Brain pericyte (primary cell): ENCODE measurements around the gene TMEM190.

ENCODE experiments used
- DNase-seq: peaks from one replicate; pipeline ENCODE4 v3.0.0-alpha.2; 2012; ENCODE audit warnings: low read depth, low spot score

TMEM190 gene

GRCh38 chr19:55350620-55351315 lies 25.9 kb upstream of the TMEM190 start:
- DNase-seq: no peak

DNA sequence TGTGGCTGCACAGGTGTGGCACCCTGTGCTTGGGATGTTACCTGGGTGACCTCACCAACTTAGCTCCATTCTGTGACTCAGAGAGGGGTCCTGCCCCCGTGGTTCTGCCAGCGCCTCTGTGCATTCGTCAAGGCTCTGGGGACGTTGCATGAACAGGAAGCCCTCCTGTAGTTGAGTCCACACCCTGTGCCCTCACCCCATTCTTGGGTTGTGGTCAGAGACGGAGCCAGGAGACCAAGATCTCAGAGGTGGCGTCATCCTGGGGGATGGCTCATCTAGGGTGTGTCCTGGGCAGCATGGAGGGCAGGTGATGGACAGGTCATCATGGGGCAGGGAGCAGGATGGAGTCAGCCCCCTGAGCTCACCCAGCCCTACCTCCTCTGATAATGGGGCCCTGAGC lies 24.6 kb upstream of the TMEM190 start:
- no peak for DNase-seq

- no peak for DNase-seq
Measured at GRCh38 chr19:55352549-55353145, 24.0 kb upstream of the TMEM190 start.

DNA sequence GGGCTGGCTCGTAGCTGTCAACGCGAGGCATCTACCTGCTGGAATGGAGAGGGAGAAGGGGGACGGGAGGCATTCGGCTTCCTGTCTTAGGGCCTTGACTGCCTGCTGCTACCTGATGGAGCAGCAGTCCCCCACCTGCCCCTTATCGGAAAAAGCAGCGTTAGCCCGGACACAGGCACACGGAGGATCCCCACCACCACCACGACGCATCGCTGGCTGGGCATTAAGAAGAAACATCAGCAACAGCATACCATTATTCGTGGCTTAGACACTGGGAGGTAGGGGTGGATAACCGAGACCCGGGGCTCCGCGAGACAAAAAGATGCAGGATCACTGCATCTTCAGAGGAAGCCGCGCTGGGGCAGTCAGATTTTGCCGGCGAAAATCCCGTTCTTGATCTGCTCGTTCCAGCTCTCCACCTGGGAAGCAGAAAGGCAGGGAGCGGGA lies 23.2 kb upstream of the TMEM190 start:
- no peak for DNase-seq

DNA sequence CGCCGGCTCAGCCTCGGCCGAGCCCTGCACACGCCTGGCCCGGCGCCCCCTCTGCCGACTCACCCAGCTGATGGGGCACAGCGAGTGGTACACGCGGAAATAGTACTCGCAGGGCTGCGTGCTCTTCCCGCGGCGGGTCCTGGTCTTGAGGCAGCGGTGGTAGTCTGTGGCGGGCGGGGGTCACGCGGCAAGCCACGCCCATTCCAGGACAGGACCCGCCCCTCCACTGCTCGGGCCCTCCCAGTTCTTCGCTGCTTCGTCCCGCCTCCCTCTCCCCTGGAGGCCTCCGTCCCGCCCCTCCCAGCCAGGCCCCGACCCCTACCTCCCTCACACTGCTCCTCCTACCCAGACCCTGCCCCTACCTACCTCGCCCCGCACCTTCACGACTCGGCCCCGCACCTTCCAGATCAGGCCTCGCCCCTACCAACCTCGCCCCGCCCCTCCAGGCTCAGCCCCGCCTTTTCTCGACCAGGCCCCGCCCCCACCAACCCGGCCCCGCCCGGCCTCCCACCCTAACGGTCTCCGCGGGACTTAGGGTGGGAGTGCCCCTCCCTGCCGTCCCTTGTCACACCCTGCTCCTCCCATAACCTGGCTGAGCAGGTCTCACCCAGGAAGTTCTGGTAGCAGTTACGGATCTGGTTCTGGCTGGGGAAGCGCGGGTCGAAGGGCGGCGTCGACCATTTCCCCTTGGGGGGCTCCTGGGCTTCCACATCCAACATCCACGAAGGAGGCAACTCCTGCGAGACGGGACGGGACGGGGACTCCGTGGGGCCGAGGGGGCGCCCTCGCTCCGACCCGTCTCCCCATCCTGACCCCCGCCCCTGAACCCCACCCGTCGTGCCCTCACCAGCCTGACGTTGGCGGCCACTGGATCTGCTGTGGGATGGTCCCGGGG lies 22.6 kb upstream of the TMEM190 start:
- no peak for DNase-seq

DNA sequence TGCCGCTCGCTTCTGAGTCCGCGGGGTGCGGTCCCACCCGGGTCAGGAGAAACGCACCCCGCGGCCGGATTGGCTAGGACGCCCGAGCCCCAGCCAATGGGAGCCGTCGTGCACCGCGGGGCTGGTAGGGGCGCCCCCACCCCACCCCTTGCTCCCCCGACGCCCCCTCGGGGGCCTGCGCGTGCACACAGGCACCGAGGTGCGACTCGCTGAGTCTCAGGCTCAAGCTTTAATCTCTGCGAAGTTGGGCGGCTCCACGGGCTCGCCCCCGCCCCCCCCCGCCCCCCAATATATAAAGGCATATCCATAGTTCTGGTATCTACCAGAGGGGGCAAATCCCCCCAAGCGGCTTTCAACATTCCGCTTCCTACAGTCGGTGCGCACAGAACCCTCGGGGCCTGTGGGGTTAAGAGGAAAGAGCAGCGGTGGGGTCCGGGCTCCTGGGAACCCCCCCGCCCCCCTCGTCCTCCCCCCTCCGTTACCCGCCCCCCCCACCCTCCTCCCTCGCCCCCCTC lies 21.9 kb upstream of the TMEM190 start, which contains the start of gene COX6B2:
Gene COX6B2 (minus strand): TSS at position 22 of the 515 bp plus-strand sequence. CDS start 198 bp downstream, outside the sequence.
- DNase-seq: no peak

- DNase-seq: no peak
Measured at GRCh38 chr19:55355213-55355821, 21.3 kb upstream of the TMEM190 start.

DNA sequence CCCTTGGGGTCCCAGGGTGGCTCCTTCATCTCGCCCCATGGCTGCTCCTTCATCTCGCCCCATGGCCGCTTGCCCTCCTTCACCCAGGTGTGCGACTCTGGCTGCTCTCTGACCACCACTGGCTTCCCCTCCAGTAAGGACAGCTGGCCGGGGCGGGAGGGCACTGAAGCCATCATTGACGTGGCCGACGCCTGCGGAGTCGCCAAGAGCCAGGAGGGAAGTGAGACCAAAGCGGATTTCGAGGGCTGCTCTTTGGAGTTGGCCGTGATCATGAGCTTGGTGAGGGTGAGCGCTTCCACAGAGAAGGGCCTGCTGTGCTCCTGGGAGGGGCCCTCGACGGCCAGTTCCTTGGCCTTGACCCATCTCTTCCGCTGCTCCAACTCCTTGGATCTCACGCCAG lies 18.1 kb upstream of the TMEM190 start:
- no peak for DNase-seq

DNA sequence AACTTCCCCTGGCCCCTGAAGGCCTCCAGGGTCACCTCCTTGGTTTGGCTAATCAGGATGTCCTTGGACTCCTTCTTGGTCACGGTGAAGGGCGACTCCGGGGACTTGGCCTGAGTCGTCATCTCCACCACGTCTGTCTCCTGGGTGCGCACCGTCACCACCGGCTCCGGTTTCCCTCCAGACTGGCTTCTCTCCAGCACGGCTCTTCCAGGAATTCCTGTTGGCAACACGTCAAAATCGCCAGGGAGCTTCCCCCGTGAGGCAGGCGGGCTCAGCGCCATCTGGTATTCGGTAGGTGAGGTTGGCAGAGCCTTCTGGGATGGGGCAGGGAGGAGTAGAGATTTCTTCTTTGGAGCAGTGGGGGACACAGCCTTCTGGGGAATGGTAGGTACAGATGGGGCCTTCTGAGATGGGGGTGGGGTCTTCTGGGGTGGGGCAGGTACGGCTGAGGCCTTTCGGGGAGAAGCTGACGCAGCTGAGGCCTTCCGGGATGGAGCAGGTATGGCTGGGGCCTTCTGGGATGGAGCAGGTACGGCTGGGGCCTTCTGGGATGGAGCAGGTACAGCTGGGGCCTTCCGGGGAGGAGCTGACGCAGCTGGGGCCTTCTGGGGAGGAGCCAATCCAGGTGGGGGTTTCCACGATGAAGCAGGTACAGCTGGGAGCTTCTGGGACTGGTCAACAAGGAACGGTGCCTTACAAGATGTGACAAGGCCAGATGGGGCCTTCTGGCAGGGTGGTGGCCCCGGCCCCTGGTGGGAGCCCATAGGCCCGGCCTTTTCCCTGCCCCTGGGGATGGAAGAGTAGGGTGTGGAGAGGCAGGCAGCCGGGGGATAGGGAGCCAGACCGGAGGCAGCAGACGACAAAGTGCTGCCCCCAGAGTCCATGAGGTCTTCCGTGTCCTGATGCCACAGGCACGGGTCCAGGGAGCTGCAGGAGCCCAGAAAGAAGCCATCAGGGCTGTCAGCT lies 17.4 kb upstream of the TMEM190 start:
- DNase-seq: no peak

- DNase-seq: no peak
Measured at GRCh38 chr19:55360902-55361301, 15.7 kb upstream of the TMEM190 start.

DNA sequence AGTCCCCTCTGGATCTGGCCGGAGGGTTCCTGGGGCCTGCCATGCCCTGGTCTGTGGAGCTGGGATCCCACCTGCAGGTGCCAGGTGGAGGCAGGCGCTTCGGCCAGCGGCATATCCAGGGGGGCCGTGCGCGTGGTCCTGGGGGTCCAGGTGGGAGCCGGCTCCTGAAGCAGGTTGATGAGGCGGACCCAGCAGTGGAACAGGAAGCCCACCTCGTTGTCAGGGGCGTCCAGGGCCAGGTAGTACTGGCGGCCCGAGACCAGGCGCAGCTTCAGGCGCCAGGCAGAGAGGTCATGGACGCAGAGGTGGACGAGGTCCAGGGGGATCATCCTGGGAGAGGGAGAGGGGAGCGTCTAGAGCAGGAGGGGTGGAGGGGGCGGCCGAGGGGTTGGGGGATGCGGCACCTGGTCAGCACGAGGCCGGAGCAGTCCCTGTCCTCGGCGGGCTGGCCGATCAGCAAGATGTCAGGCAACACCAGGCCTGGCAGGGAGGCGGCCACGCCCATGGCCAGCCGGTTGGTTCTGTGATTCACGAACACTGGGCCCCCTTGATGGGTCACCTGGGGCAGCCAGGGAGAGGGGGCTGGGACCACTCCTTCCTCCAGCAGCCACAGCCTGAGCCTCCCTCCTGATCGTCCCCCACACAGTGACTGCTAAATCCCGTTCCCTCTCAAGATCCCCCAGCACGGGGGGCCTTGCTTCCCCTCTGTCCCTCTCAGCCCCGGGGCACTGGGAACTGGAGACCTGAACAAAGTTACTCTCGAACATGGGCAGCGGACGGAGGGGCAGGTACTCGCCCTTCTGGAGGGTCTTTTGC lies 14.2 kb upstream of the TMEM190 start:
- DNase-seq: no peak

- DNase-seq: no peak
Measured at GRCh38 chr19:55362990-55363716, 13.5 kb upstream of the TMEM190 start, which contains the start of gene GARIN5B. Gene GARIN5B (minus strand): TSS chr19:55363260. CDS start chr19:55363066, 194 bp downstream.

- DNase-seq: no peak
Measured at GRCh38 chr19:55365245-55365644, 11.4 kb upstream of the TMEM190 start.

- no peak for DNase-seq
Measured at GRCh38 chr19:55365964-55366363, 10.7 kb upstream of the TMEM190 start.

DNA sequence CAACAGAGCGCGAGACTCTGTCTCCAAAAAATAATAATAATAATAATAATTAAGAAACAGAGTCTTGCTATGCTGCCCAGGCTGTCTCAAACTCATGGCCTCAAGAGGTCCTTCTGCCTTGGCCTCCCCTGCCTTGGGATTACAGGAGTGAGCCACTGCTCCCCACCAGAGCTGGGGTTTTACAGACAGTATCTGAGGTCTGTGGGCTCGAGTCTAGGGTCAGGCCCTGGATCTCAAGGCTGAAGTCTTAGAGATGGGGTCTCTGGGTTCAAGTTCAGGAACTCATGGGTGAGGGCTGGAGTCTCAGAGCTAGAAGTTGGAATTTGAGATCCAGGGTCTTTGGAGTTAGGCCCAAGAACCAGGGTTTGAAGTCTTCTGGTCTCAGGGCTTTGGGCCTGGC lies 9.8 kb upstream of the TMEM190 start:
- no peak for DNase-seq

DNA sequence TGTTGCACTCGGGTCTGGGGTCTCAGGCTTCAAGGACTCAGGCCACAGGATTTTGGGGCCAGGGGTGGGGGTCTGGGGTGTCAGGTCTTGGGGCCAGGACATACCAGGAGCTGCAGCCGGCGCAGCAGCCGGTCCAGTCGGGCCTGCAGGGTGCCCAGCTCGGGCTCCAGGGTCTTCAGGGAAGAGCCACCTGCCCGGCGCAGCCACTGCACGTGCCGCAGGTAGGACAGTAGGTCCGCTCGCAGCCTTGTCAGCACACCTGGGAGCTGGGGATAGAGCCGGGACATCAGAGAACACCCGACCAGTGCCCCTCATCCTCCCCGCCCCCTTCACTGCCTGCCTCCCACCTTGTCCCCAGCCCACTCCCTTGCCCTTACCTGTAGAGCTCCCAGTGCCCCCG lies 8.5 kb upstream of the TMEM190 start:
- DNase-seq: no peak

GRCh38 chr19:55368701-55369563 lies 7.7 kb upstream of the TMEM190 start:
- DNase-seq: no peak
